NCI-H128 (cell line): Measurements from ENCODE around the gene SLC24A3.

ENCODE experiments used
- DNase-seq: peaks from one replicate; lab custom pipeline; 2025; ENCODE audit not compliant: unreplicated experiment; lab: John Stamatoyannopoulos, UW

SLC24A3 gene

DNA sequence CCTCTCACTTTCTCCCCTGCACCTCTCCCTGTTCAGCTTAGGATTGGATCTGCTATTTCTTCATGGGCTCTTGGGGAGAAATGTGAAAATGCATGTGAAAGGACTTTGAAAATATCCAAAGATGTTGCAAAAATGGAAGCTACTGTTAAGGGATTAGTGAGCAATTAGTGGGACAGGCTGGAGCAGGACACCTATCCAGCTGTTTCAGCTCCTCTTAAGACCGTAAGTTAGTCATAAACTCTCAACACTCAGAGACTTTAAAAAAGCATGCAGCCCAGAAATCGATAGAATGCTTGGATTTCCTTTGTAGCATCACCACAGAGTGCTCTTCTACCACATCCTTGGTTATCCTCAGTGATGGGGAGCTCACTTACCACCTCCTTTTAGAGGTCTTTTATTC lies 88.7 kb downstream of the SLC24A3 start:
- DNase-seq = no peak

- no peak for DNase-seq
Observed at GRCh38 chr20:19301843-19302242, 89.4 kb downstream of the SLC24A3 start.

- DNase-seq = no peak
Observed at GRCh38 chr20:19302714-19303113, 90.3 kb downstream of the SLC24A3 start.

- no peak for DNase-seq
Observed at GRCh38 chr20:19304389-19304788, 91.9 kb downstream of the SLC24A3 start.

GRCh38 chr20:19304886-19305415 lies 92.5 kb downstream of the SLC24A3 start:
- DNase-seq = no peak

- DNase-seq = no peak
Observed at GRCh38 chr20:19308146-19308545, 95.7 kb downstream of the SLC24A3 start.

DNA sequence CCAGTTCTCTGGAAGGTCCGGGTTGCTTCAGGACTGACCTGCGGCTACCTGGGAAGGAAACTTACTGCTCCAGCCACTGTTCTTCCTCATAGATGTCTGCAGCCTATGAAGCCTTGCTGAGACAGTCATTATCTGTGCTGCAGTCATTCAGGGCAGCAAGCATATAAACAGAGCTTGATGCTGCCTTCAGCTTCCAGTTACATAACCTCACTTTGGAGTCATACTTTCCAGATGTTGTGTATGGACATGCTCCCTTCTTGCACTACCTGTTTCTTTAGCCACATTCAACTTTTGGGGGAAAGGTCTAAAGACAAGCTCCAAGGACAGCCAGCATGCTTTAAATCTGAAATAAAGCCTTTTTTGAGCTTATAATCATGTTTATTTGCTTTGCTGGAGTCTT lies 98.1 kb downstream of the SLC24A3 start:
- no peak for DNase-seq

GRCh38 chr20:19313342-19314069 lies 101.1 kb downstream of the SLC24A3 start:
- no peak for DNase-seq

DNA sequence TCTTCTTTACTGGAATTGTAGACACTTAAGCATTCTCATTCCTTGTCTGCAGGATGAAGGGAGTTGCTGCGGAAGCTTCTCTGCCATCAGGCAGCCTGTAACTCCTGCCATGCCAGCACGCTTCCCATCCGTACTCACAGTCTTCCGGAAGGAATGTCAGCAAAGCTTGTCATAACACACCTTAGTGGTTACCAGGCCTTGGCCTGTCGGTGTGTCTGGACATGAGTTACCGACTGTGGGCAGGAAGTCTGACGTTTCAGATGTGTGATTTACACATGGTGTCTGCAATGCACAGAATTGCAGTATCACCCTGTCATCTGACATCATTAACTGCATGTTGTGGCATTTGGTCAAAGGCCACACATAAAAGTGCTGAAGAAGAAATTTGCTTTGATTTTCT lies 102.2 kb downstream of the SLC24A3 start:
- no peak for DNase-seq

GRCh38 chr20:19317237-19318069 lies 105.0 kb downstream of the SLC24A3 start:
- no peak for DNase-seq

GRCh38 chr20:19318610-19319009 lies 106.2 kb downstream of the SLC24A3 start:
- DNase-seq = no peak

DNA sequence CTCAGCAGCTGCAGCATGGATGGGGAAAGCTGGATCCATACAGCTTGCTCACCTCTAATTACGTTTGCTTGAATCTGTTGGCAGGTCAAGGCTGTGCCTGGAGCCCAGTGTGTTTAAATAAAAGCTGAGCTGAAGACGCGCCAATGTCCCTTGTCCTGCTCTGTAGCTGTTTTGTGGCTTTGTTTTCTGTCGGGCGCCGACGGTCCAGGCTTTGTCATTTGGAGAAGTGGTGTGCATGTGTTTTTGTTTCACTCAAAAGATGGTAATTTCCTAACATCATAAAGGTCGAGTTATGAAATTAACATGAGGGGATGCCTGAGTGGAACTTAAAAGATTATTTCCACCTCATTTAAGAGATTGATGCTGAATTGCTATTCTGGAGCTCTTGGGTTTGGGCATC lies 107.6 kb downstream of the SLC24A3 start:
- DNase-seq = no peak

DNA sequence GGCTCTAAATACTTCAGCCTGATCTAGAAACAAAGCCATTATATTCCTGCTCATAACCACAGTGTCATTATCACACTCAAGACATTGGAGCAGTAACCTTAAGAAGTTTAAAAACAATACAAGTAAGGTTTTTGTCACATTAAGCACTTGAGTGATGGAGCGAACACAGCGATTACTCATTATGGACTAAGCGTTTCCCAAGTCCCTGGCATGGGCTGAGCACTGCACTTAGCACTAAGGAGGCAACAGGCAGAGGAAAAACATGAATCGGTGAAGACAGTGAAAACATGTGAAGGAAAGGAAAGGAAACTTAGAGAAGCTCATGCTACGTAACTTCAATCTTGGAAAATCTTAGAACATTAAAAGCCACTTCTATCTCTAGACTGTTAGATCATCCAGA lies 108.7 kb downstream of the SLC24A3 start:
- no peak for DNase-seq

GRCh38 chr20:19322061-19322985 lies 109.9 kb downstream of the SLC24A3 start:
- no peak for DNase-seq

GRCh38 chr20:19327401-19327800 lies 115.0 kb downstream of the SLC24A3 start:
- DNase-seq = no peak

- no peak for DNase-seq
Observed at GRCh38 chr20:19328676-19329075, 116.2 kb downstream of the SLC24A3 start.

DNA sequence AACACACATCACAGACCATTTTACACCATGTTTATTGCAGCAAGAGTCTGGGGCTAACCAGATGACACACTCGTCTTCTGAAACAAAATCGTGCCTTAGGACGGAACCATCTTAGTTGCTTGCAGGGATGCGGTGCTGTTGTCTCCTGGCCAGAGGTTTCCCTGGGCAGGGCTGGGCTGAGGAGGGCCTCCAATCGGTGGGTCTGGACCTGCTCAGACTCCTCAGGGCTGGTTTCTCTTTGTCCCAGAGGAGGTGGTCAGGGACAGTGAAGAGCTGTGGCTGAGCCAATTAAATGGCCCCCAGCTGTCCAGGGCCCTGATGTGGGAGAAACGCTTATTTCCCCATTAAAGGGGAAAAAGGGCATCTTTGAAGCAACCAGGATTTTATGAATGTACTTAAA lies 117.6 kb downstream of the SLC24A3 start:
- no peak for DNase-seq

DNA sequence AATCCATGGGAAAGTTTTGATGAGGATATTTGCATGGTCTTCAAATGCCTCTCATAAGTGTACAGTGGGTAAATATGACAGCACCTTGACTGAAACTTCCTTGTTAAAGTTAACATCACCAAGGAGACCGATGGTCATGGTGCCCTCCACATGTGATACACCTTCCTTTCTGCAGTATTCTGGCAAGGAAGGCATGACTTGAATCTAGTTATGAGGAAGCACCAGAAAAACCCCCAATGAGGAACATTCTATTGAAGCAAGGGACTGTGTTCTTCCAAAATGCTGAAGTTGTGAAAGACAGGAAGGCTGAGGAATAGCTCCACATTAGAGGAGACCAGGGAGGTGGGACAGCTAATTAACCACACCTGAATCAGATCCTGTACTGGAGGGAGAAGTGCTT lies 118.3 kb downstream of the SLC24A3 start:
- no peak for DNase-seq

DNA sequence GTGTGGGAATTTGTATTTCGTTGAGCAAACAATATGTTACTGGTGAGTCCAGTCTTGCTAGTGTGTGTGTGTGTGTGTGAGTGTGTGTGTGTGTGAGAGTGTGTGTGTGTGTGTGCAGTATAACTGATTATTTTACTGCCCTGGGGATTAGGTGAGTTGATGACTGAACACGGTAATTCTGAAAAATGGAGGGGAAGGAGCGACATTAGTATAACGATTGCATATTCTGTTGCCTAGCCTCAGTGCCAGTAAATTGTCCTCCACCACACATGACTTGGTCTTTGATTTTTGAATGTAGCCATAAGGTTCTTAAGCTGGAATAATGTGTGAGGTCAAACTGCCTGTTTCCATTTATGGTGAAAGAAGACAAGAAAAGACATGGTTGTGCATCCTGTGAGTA lies 121.1 kb downstream of the SLC24A3 start:
- DNase-seq = no peak

DNA sequence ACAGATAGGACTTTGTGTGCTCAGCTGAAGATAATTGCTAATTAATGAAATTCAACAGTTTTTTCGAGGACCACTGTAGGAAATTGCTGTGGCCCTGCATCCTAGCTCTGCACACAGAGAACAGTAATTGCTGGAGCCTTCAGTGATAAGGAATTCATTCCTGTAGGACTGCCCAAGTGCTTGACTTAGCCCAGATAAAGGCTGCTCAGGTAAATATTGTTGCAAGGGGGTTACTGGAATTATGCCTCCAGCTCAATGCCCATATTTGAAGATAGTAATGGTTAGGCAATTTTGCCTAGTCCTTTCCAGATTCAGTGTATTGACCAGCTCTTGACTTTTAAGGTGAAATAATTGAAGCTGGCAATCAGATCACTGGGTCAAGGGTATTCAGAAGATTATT lies 122.9 kb downstream of the SLC24A3 start:
- no peak for DNase-seq

- no peak for DNase-seq
Observed at GRCh38 chr20:19335916-19336315, 123.5 kb downstream of the SLC24A3 start.
